ELF-1 (cell line): ENCODE results near the gene NDEL1.

Experiments used
- DNase-seq: peaks from one replicate; pipeline ENCODE4 v3.0.0-alpha.2; 2016; ENCODE audit warnings: low read depth, low spot score

NDEL1 gene

DNA sequence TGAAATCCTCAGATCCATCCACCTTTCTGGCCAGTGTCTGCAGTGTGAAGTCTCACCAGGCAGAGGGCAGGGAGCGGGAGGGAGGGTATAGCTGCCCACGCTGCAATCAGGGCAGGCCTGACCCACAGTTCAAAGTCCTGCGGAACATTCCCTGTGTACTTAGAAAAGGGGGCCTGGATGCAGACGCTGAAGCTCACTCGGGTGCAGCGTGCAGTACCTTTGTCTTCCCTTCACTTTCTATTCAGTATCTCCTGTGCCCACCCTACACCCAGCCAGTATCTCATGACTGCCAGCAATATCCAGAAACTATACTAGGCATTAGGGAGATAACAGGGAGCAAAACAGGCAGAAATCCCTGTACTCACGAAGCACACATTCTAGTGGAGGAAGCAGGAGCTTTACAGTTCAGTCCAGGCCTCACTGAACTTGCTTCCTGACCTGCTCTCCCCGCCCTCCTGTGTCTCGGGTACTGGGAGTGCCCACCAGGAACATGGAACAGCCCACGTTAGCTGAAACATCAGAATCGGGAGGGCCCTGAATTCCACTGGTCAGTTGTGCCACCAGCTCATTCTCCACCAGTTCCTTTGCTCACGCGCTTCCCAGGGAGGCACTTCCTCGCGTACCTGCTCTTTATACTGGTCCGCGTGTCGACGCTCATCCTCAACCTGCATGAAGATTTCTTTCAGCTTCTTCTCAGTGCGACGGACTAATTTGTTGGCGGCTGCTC lies 42.2 kb downstream of the NDEL1 start:
- no peak for DNase-seq

DNA sequence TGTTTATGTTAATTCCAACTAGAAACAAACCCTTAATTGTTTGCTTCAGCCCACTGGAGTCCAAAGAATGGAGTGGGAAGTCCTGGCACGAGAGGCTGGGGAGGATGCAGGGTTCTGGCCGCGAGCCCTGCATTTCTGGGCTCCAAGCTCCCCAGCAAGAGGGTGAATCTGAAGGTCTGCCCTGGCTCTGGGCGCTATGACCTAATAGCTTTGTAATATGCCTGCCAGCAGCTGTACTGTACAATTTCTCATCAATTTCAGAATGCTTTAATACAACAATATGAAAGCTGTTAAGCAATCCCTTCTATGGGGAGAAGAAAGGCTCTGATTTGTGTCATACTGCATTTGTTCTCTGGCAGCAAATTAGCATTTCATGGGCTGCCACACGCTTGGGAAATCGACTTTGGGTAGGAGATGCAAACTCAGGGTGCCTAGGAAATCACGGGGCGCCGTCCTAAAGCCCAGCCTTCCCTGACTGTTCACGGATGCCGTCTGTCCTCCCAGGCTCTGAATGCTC lies 43.8 kb downstream of the NDEL1 start:
- DNase-seq: no peak

DNA sequence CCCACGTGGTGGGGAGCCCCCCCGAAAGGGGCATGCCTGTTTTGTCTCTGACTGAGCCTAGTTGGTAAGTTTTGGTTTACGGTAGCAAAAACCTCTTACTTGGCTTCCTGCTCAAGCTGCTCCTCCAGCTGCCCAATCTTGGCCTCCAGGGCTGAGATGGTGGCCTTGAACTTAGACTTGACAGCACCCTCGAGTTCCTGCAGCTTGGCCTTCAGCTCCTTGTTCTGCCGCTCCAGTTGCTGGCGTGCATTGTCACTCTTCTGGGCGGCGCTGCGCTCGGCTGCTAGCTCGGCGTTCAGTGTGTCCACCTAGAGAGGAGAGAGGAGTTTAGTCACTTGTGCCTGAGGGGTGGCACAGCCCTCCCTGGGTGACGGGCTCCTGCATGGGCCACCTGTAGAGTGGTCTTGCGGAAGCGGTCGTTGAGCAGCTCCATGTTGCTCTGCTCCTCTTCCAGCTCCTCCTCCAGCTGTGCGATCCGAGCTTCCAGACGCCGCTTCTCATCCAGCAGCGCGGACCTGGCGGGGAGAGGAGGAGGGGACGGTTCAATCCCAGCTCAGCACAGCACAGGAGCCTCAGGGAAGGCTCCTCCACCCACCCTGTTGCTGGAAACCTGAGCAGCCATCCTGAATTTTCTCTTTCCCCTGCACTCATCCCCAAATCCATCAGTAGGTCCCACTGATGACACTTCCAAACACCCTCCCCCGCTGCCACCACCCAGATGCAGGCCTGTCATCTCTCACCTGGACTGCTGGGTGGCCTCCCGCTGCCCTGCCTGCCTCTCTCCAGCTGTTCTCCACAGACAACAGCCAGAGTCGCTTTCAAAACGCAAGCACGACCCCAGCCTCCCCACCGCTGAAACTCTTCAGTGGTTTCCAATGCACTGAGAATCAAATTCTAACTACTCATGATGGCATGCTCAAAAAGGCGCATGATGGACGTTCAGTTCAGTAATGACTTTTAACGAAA lies 44.6 kb downstream of the NDEL1 start:
- peak; percentile 17 for DNase-seq

DNA sequence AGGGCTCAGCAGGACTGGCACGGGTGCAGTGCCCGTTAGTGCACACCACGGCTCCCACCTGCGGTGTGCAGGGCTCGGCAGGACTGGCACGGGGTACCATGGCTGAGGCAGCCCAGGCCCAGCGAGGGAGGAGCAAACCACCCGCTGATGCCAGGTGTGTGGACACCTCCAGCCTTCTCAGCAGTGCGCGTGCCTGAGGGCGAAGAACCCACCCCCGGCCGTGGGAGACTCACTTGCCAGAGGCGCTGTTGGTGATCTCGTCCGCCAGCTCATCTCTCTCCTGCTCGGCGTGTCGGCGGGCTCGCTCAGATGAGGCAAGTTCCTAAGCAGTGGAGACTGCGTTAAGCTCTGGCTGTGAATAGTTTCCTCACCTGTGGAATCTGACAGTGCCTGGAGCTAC lies 45.4 kb downstream of the NDEL1 start:
- DNase-seq: peak; percentile 57

DNA sequence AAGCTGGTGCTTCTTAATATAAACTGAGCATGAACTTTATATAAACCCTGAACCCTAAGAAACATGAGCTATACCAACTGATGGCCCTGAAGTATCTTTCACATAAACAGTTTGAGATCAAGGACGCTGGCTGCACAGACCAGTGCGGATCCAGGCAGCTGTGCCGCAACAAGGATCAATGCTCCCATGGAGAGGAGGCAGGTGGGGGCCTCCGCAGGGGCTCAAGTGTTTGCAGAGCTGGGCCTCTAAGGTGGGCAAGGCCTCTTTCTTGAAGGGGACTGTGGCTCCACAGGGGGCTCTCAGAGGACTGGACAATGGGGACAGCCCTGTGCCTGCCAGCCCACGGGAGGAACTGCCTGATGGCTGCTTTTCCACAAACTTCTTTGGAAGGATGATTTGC lies 46.0 kb downstream of the NDEL1 start:
- DNase-seq: no peak

DNA sequence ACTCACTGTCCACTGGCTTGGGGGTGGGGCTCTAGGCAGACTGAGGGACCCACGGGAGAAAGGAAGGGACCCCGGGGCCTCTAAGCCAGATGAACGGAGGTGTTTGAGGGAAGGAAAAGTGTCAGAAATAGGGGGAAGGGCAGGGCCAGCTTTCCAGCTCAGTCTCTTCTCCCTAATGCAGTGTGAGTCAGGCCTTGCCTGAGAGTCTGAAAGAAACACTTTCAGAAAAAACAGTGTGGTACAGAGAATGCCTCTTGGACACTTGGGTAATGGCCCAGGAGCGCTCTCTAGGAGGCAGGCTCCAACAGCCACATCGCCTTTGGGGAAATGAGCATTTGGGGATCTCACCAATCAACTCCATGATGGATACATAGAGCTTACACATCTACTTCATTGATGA lies 46.9 kb downstream of the NDEL1 start:
- DNase-seq: no peak

DNA sequence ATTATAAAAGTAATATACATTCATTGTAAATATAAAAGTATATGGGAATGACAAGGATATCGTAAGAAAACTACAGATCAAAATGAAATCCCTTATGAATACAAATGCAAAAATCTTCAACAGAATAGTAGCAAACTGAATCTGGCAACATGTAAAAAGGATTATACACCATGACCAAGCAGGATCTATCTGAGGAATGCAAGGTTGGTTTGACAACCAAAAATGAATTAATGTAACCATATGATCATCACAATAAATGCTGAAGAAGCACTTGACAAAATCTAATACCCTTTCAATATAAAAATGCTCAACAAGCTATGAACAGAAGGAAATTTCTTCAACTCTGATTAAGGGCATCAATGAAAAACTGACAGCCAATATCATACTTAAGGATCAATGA lies 48.8 kb downstream of the NDEL1 start:
- DNase-seq: no peak

DNA sequence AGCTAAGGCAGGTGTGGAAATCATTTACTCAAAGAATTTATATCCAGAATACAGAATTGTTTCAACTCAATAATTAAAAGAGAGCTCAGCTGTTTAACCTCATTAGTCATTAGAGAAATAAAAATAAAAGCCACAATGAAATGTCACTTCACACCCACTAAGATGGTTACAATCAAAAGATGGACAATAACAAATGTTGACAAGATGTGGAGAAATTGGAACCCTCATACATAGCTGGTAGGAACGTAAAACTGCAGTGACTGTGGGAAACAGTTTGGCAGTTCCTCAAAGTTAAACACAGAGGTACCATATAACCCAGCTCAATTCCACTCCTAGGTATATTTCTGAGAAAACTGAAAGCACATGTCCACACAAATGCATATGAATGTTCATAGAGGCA lies 49.8 kb downstream of the NDEL1 start:
- no peak for DNase-seq

DNA sequence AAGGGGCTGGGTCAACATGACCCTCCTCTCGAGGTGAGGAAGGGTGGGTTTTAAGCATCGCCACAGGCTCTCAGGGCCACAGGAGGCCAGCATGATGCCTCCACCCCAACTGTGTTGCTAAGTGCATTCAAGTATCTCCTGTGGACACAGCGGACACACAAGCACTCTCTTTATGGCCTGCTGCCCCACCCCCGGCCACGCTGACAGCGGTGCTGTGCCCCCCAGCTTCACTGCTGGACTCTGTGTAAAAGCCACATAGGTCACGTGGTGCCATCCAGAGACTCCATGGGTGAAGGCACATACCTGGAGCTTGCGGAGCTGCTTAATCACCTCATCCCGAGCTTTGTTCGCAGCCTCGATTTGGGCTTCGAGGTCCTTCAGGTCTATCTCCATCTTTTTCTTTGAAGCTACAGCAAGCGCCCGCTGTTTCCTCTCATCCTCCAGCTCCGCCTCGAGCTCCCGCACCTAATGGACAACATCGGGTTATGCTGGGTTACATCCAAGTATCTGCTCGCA lies 51.5 kb downstream of the NDEL1 start:
- no peak for DNase-seq

DNA sequence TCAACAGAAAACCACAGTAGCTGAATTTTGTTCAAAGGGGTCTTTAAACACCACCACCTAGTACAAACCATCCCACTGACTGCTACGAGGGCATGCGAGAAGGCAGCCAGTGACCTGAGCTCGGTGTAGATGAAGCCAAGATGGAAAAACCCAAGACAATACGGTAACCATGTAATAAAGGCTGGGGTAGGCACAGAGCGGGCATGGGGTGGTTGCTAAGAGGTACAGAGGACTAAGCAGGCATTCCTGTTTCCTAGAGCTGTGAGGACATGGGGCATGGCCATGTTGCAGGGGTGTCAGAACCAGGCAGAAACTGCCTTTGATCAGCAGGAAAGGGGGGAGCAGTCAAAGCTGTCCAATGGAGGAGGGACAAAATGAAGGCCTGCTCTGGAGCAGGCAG lies 52.1 kb downstream of the NDEL1 start:
- no peak for DNase-seq

DNA sequence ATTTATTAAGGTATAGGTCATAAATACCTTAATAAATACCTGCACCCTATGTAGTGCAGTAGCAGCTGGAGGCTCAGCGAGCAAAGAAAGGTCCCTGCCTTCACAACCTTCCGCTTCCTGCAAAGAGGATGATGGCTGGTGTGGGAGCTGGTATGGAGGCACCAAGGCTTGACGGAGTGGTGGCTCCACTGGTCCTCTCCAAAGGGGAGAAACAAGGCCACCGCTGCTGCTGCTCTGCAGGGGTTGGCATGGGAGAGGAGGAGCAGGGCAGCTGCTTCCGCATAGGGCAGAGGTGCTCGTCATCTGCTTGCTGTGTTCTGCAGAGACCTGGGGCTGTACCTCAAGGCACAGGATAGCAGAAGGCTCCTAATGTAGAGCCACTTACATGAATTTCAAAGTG lies 52.8 kb downstream of the NDEL1 start:
- DNase-seq: no peak

DNA sequence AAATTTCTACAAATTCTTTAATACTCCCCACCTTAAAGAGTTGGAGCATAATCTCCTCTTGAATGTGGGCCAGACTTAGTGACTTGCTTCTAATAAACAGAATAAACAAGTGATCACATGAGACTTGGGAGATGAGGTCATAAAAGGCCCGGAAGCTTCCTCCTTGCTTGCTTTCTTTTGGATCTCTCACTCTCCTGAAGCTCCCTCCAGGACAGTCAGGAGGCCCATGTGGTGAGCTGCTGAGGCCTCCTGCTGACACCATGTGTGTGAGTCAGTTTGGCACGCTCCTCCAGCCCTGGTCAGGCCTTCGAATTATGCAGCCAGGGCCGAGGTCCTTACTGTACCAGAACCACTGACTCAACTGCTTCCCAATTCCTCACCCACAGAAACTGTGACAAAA lies 53.2 kb downstream of the NDEL1 start:
- DNase-seq: no peak

DNA sequence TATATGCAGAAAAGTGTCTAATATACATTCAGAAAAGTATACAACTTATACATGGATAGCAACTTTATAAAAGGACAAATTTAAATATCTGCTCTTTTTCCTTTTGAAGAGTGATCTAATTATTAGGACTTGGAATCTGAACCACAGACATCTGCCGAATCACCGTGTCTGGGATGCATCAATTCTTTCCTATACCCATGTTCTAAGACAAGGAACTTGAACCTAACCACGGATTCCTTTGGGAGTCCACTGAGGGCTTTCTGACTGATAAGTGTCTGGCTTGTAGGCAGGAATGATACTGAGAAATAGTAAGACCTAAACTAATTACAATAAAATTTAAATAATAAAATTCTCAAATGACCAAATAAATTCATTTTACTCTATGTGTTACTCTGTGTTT lies 54.2 kb downstream of the NDEL1 start:
- no peak for DNase-seq

DNA sequence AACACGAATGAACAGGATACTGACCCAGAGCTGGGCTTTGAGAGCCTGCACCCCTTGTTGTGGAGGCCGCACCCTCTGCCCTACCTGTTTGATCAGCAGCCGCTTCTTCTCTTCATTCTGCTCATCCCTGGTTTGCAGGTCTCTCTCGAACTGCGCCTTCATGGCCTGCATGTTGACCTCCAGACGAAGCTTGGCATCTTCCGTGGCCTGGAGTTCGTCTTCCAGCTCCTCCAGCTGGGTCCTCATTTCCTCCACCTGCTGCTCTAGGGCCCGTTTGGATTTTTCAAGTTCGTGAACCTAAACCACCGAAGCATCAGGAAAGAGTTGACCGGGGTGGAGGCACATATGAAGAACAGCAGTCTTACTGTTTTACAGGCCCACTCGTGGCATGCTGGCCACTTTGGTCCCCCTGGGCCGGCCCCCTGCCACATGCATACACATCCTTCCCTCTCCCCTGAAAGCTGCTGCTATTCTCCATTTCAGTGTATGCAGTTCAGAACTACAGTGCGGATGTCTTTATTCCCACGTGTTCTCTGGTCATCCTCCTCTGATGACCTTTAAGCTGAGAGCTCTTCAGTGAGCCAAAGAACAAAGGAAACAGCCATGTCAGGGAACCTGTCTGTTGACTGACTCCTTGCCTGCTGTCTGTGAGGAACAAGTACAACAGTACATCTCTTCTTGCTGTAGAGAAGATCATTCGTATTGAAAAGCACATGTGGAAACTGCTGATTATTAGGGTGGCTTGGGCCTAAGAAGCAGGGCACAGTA lies 54.8 kb downstream of the NDEL1 start:
- no peak for DNase-seq

DNA sequence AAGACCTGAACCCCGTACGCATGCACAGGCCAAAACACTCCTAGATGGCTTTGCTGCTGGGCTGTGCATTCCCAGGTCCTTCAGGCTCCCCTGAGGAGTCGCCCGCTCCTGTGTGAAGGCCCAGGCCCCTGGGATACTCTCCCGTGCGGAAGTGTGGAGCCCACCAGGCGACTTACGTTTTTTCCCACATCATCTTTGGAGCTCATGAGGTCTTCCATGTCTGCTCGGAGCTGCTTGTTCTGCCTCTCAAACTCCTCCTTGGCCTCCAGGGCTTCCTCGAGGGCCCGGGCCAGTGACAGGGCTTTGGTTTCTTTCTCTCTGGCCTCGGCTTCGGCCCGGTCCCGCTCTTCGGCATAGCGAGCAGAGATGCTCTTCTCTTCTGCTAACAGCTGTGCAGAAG lies 56.4 kb downstream of the NDEL1 start:
- no peak for DNase-seq

DNA sequence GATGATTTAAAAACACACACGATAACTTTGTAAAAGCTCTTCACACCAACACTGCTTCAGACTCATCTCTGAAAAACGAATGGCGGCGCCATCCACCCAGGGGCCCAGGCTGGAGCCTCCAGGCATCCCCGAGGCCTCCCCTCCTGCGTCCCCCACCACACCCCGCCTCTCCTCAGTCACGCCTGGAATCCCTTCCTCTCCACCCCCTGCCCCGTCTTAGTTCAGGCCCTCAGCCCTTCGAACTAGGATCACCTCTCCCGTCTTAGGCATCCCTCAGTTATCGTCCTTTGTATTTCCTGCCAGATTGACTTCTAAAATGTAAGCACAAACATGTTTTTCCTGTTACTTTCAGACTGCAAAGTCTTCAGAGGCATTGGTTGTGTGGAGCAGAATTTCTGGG lies 58.3 kb downstream of the NDEL1 start:
- no peak for DNase-seq

DNA sequence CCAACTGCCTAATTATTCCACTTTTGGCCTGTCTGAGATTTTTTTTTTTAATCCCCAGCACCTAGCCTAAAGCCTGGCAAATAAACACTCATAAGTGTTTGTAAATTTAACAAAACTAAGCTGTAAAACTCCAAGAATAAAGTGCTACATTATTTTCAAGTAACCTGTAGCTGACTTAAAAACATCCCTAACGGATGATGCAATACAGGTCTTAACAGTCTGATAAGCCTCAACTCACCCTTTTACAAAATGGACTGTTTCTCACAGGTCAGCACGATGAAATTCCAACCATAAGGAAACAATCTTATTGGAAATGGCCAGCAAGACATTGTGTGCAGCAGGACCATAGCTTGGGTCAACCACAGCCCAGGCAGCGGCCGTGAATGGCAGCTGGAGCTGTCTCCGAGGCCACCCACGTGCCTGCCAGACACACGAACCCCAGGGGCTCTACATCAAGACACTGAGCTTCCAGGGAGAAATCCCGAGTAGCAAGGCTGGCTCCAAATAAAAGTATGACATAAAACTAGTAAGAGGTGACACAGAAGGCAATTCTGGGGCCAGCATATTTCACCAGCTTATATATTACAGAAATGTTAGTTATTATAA lies 58.9 kb downstream of the NDEL1 start:
- no peak for DNase-seq

DNA sequence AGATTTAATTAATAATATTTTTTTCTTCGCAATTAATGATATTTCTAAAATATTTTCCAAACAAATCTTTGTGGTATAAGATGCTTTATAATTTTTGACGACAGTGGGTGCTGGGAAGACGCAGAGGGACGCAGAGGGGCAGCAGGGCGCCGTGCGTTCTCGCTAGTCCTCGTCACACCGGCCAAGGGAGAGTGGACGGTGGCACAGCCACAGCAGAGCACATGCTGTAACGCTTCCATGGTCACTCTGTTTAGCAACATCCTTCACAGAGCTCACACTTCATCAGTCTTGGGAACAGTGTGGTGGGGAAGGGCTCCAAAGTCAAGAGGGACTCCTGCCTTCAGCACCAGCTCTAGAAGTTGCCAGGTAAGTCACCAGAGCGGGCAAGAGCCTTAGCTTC lies 60.4 kb downstream of the NDEL1 start:
- DNase-seq: no peak

DNA sequence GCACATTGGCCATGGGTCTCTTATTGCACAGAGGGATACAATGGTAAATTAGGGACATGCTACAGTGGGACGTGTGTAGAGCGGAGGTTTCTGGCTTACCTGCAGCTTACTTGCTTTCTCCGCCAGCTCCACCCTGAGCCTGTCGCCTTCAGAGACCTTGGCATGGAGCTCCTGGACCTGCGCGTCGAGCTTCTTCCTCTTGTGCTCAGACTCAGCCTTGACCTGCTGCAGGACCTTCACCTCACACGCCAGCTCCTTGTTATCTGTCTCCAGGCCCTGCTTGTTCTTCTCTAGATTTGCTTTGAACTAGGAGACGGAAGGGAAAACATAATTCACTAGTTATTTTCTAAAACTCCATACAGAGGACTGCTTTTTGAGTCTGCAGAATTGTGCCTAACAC lies 63.5 kb downstream of the NDEL1 start:
- no peak for DNase-seq

DNA sequence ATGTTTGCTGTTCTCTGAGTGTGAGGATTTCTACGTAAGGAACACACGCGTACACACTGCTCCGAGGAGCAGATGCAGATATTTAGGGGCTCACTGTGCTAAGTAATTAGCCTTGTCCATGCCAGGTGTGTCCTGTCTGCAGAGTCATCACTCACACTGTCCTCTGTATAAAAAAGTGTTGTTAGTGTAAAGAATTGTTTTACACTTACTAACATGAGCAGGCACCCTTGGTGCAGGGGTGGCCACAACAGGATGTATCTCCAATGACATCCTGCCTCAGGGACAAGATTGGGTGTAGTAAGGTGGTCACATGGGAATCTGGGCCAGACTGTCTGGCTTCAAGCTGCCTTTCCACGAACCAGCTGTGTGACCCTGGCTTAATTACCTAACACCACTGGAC lies 63.9 kb downstream of the NDEL1 start:
- no peak for DNase-seq

DNA sequence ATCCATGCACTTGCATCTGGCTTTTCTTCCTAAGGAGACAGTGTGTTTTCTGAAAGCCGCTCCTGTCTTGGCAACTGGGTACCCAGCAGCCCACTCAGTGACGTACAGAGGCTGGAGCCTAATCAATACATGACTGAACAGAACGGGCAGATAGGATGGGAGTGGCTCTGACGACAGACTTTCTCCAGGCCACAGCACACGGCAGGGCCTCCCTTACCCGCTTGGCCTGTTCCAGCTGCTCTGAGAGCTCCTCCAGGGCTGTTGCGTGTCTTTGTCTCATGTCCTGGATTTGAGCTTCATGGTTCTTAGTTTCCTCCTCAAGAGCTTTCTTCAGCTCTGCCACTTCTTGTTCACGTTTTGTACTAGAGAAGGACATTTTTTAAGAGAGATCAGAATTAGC lies 64.9 kb downstream of the NDEL1 start:
- DNase-seq: no peak
